GM12872 (cell line): Measurements from ENCODE around the gene MATR3.
A peak's percentile ranks its signal among the peaks of the same experiment; 100 is the strongest.

Source experiments
- CTCF ChIP-seq: IDR thresholded peaks from 3 replicates; pipeline ENCODE4 v1.5.1; 2011; ENCODE audit warnings: low read depth, mild to moderate bottlenecking, low read length, moderate library complexity; ENCODE audit not compliant: insufficient read depth

MATR3 gene

GRCh38 chr5:139253115-139253514 lies 40.4 kb upstream of the MATR3 start:
- no peak for TF ChIP-seq CTCF

- no peak for TF ChIP-seq CTCF
Observed at GRCh38 chr5:139256820-139257219, 36.7 kb upstream of the MATR3 start.

- TF ChIP-seq CTCF = no peak
Observed at GRCh38 chr5:139262059-139262741, 31.3 kb upstream of the MATR3 start.

- peak; percentile 79 for TF ChIP-seq CTCF
Observed at GRCh38 chr5:139262742-139263445, 30.6 kb upstream of the MATR3 start.

- TF ChIP-seq CTCF = no peak
Observed at GRCh38 chr5:139263536-139263935, 30.0 kb upstream of the MATR3 start.

GRCh38 chr5:139263946-139264345 lies 29.6 kb upstream of the MATR3 start:
- TF ChIP-seq CTCF = no peak

- TF ChIP-seq CTCF = no peak
Observed at GRCh38 chr5:139265001-139265400, 28.5 kb upstream of the MATR3 start.
